Activated T-cell treated with anti-CD3 and anti-CD28 coated beads, Interleukin-2, amount 50 U/mL, for 72 hours (primary cell): Measurements from ENCODE around the gene IGF2BP2. TPM values are rescaled to one million over a fixed set of nuclear protein-coding genes. Genes with fewer than 3 reads are reported as not detected.

Experiments used
- ATAC-seq, 2 donors: fragments of 150-1000 bp; cut with Tn5 transposase; replicated peaks in 1 of 2; 2 replicates each; pipeline ENCODE4 v1.10.0; 2021; ENCODE audit warnings: moderate library complexity in 2 of 2, mild to moderate bottlenecking in 1 of 2
- DNase-seq, 2 donors: peaks; one replicate each; pipeline ENCODE4 v3.0.0; 2021 to 2022; ENCODE audit warnings: mixed read lengths in 1 of 2
- H3K27ac Mint-ChIP-seq: one replicate; pipeline ENCODE4 v1.8.0; 2022; ENCODE audit warnings: mild to moderate bottlenecking, moderate library complexity, mixed read lengths
- H3K27me3 Mint-ChIP-seq: one replicate; pipeline ENCODE4 v1.8.0; 2022; ENCODE audit warnings: low read depth, mixed read lengths
- H3K36me3 Mint-ChIP-seq, 2 donors: one replicate each; pipeline ENCODE4 v1.8.0; 2022; ENCODE audit warnings: mixed read lengths in 2 of 2, mild to moderate bottlenecking in 1 of 2; ENCODE audit not compliant: insufficient read depth in 2 of 2
- H3K4me1 Mint-ChIP-seq: one replicate; pipeline ENCODE4 v1.8.0; 2022; ENCODE audit warnings: low read depth, mixed read lengths
- H3K4me3 Mint-ChIP-seq, 2 donors: one replicate each; pipeline ENCODE4 v1.8.0; 2022; ENCODE audit warnings: mild to moderate bottlenecking in 2 of 2, mixed read lengths in 2 of 2, moderate library complexity in 2 of 2
- H3K9me3 Mint-ChIP-seq, 2 donors: one replicate each; pipeline ENCODE4 v1.8.0; 2022; ENCODE audit warnings: mixed read lengths in 2 of 2
- total RNA-seq, 2 donors: library from RNA; stranded (reverse); gene quantifications; one replicate each; pipeline ENCODE4 v1.2.3, GENCODE V29; 2022

The IGF2BP2 gene
- total RNA-seq, 2 donors from 2014 or later, result 0.53 to 1.2 TPM

- no peaks in the 10 kb centered on the region for H3K36me3 Mint-ChIP-seq
- H3K4me3 Mint-ChIP-seq, result no peak overlapping the region
- no peaks in the 10 kb centered on the region for H3K9me3 Mint-ChIP-seq
- ATAC-seq, result no peak
- H3K27ac Mint-ChIP-seq, result no peak overlapping the region
- H3K27me3 Mint-ChIP-seq, result peaks cover 30% of the 10 kb centered on the region
- no peak for DNase-seq
- no peaks in the 10 kb centered on the region for H3K4me1 Mint-ChIP-seq
Observed at GRCh38 chr3:185764163-185764979, 60.5 kb downstream of the IGF2BP2 start.

- Mint-ChIP-seq H3K9me3 (no peaks in the 10 kb centered on the region), H3K4me1 (no peaks in the 10 kb centered on the region), H3K36me3 (no peaks in the 10 kb centered on the region), H3K27me3 (peaks cover 37% of the 10 kb centered on the region), H3K27ac (no peak overlapping the region), H3K4me3 (no peak overlapping the region)
- ATAC-seq, result no peak
- DNase-seq, result no peak
Observed at GRCh38 chr3:185763347-185764005, 61.4 kb downstream of the IGF2BP2 start.

GRCh38 chr3:185760550-185760949, 64.3 kb downstream of the IGF2BP2 start:
- H3K36me3 Mint-ChIP-seq, result no peaks in the 10 kb centered on the region
- no peak for ATAC-seq
- no peak for DNase-seq
- H3K4me3 Mint-ChIP-seq, result no peak overlapping the region
- no peak overlapping the region for H3K27ac Mint-ChIP-seq
- H3K27me3 Mint-ChIP-seq, result peaks cover 44% of the 10 kb centered on the region
- H3K9me3 Mint-ChIP-seq, result peaks cover 0 to 3% of the 10 kb centered on the region in 2 donors
- H3K4me1 Mint-ChIP-seq, result no peaks in the 10 kb centered on the region

GRCh38 chr3:185760088-185760487, 64.8 kb downstream of the IGF2BP2 start:
- no peaks in the 10 kb centered on the region for H3K36me3 Mint-ChIP-seq
- DNase-seq, result no peak
- H3K27me3 Mint-ChIP-seq, result peaks cover 39% of the 10 kb centered on the region
- no peak for ATAC-seq
- H3K4me3 Mint-ChIP-seq, result no peak overlapping the region
- H3K4me1 Mint-ChIP-seq, result no peaks in the 10 kb centered on the region
- H3K9me3 Mint-ChIP-seq, result peaks cover 0 to 3% of the 10 kb centered on the region in 2 donors
- H3K27ac Mint-ChIP-seq, result no peak overlapping the region

DNA sequence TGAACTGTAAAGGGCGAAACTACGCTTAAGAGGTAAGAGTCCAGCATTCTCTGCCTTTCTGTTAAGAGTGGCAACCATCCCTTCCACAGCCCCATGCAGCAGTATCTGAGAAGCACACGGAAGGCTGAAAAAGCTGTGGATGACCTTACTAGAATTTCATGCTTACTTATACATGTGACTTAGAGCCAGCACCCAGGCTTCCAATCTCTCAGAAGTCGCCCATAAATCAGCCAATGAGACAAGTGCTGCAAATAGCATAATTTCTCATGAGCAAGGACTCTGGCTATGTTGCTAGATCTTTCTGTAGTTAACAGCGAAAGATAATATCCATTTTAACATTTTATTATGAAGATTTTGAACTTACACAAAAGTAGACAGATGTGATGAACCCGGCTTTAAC, 65.3 kb downstream of the IGF2BP2 start:
- peaks cover under 1 to 1% of the 10 kb centered on the region in 2 donors for H3K36me3 Mint-ChIP-seq
- H3K9me3 Mint-ChIP-seq, result peaks cover 1 to 3% of the 10 kb centered on the region in 2 donors
- no peak overlapping the region for H3K4me3 Mint-ChIP-seq
- DNase-seq (no peak), ATAC-seq (no peak)
- H3K4me1 Mint-ChIP-seq, result no peaks in the 10 kb centered on the region
- no peak overlapping the region for H3K27ac Mint-ChIP-seq
- peaks cover 33% of the 10 kb centered on the region for H3K27me3 Mint-ChIP-seq

GRCh38 chr3:185758912-185759311, 65.9 kb downstream of the IGF2BP2 start:
- H3K4me1 Mint-ChIP-seq, result no peaks in the 10 kb centered on the region
- no peak for ATAC-seq
- DNase-seq, result no peak
- peaks cover 27% of the 10 kb centered on the region for H3K27me3 Mint-ChIP-seq
- H3K36me3 Mint-ChIP-seq, result peaks cover 3 to 4% of the 10 kb centered on the region in 2 donors
- no peak overlapping the region for H3K27ac Mint-ChIP-seq
- H3K4me3 Mint-ChIP-seq, result no peak overlapping the region
- peaks cover 4 to 7% of the 10 kb centered on the region in 2 donors for H3K9me3 Mint-ChIP-seq

- Mint-ChIP-seq H3K27ac (no peak overlapping the region), H3K4me1 (no peaks in the 10 kb centered on the region), H3K36me3 (peaks cover 3 to 4% of the 10 kb centered on the region in 2 donors), H3K4me3 (no peak overlapping the region), H3K27me3 (peaks cover 17% of the 10 kb centered on the region), H3K9me3 (peaks cover 4 to 7% of the 10 kb centered on the region in 2 donors)
- ATAC-seq (no peak), DNase-seq (no peak)
Observed at GRCh38 chr3:185757176-185757575, 67.7 kb downstream of the IGF2BP2 start.

- H3K9me3 Mint-ChIP-seq, result peaks cover 4 to 7% of the 10 kb centered on the region in 2 donors
- H3K36me3 Mint-ChIP-seq, result peaks cover 3 to 4% of the 10 kb centered on the region in 2 donors
- peaks cover 17% of the 10 kb centered on the region for H3K27me3 Mint-ChIP-seq
- no peak for ATAC-seq
- no peak overlapping the region for H3K4me3 Mint-ChIP-seq
- no peak overlapping the region for H3K27ac Mint-ChIP-seq
- H3K4me1 Mint-ChIP-seq, result no peaks in the 10 kb centered on the region
- no peak for DNase-seq
Observed at GRCh38 chr3:185756477-185756876, 68.4 kb downstream of the IGF2BP2 start.

DNA sequence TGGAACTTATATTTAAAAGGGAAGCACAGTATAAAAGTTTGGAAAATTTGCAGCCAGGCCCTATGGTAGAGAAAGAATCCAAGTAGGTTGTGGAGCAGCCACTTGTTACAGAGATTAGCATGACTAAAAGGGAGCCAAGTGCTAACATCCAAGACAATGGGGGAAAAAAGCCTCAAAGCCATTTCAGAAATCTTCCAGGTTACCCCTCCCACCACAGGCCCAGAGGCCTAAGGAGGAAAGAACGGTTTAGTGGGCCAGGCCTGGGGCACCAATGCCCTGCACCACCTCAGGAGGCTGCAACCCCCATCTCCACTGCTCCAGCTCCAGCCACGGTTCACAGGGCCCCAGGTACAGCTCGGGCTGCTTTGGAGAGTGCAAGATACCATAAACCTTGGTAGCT, 69.9 kb downstream of the IGF2BP2 start:
- Mint-ChIP-seq H3K27ac (no peak overlapping the region), H3K4me3 (no peak overlapping the region), H3K9me3 (peaks cover 4 to 7% of the 10 kb centered on the region in 2 donors), H3K27me3 (peaks cover 23% of the 10 kb centered on the region), H3K4me1 (no peaks in the 10 kb centered on the region), H3K36me3 (peaks cover 3 to 4% of the 10 kb centered on the region in 2 donors)
- no peak for ATAC-seq
- DNase-seq, result no peak

DNA sequence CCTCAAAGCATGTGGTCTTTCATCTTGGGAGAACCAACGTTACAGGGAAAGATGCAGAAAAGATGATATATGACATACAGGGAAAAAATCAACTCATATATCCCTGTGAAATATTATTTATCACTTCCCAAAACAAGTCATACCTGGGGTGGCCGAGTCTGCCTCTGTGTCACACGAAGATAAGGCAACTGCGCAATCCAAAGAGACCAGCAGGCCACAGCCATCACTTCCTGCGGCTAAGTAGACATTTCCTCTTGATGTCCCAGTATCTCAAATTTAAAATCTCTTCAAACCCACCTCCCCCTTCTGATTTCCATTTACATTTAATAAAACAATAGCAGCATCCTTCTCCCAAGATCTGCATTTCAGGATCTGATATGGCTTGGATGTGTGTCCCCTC, 71.5 kb downstream of the IGF2BP2 start:
- H3K27ac Mint-ChIP-seq, result no peak overlapping the region
- H3K4me3 Mint-ChIP-seq, result no peak overlapping the region
- H3K4me1 Mint-ChIP-seq, result no peaks in the 10 kb centered on the region
- ATAC-seq (no peak), DNase-seq (no peak)
- peaks cover 3 to 4% of the 10 kb centered on the region in 2 donors for H3K36me3 Mint-ChIP-seq
- H3K9me3 Mint-ChIP-seq, result peaks cover 4 to 7% of the 10 kb centered on the region in 2 donors
- peaks cover 14% of the 10 kb centered on the region for H3K27me3 Mint-ChIP-seq

DNA sequence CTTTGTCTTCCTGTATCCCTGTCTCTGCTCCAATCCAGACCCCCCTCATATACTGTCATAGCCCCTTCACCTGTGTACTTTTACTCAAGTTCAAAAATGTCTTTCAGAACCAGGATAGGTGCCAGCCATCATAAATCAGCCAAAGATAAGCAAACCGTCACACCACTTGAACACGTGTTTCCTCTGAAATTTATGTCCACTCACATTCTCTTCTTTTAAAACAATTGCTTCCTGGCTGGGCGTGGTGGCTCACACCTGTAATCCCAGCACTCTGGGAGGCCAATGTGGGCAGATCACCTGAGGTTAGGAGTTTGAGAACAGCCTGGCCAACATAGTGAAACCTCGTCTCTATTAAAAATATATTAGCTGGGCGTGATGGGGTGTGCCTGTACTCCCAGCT, 74.1 kb downstream of the IGF2BP2 start:
- Mint-ChIP-seq H3K9me3 (peaks cover 4 to 6% of the 10 kb centered on the region in 2 donors), H3K36me3 (peaks cover 3 to 4% of the 10 kb centered on the region in 2 donors), H3K27ac (no peak overlapping the region), H3K4me3 (no peak overlapping the region), H3K27me3 (peaks cover 18% of the 10 kb centered on the region), H3K4me1 (peaks cover under 1% of the 10 kb centered on the region)
- no peak for ATAC-seq
- no peak for DNase-seq

GRCh38 chr3:185750015-185750414, 74.8 kb downstream of the IGF2BP2 start:
- peaks cover 6% of the 10 kb centered on the region for H3K4me1 Mint-ChIP-seq
- peaks cover 24% of the 10 kb centered on the region for H3K27me3 Mint-ChIP-seq
- DNase-seq (no peak), ATAC-seq (no peak)
- peaks cover 4% of the 10 kb centered on the region in 2 donors for H3K9me3 Mint-ChIP-seq
- no peak overlapping the region for H3K4me3 Mint-ChIP-seq
- H3K36me3 Mint-ChIP-seq, result peaks cover 3 to 4% of the 10 kb centered on the region in 2 donors
- no peak overlapping the region for H3K27ac Mint-ChIP-seq

DNA sequence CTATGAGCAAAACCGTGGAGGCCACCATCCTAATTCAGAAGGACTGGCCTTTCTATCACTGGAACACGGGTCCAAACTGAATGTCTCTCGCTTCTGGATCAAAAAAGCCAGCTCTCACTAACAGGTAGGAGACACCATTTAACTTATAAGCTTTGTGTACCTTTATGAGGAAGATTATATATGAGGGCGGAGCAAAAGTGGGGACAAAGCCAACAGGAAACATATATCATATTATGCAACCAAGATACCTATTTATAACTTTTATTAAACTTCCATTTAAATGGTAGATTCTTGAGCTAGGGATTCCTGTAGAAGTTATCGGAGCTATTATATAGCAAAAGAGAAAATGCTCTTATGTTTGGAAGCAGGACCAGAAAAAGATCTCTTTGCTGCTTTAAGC, 78.4 kb downstream of the IGF2BP2 start:
- H3K9me3 Mint-ChIP-seq, result no peaks in the 10 kb centered on the region
- DNase-seq, result no peak
- H3K27me3 Mint-ChIP-seq, result peaks cover 24% of the 10 kb centered on the region
- no peak for ATAC-seq
- H3K27ac Mint-ChIP-seq, result no peak overlapping the region
- H3K4me3 Mint-ChIP-seq, result no peak overlapping the region
- no peaks in the 10 kb centered on the region for H3K36me3 Mint-ChIP-seq
- peaks cover 6% of the 10 kb centered on the region for H3K4me1 Mint-ChIP-seq
